Cardiac ventricle fibroblast (primary cell): ENCODE data around the gene TEX13D. TPM values are rescaled to one million over a fixed set of nuclear protein-coding genes. Genes with fewer than 3 reads are reported as not detected.

Experiments
- total RNA-seq: library from RNA; depleted of rRNA; stranded (reverse); fragments of >200 nt; gene quantifications from 2 replicates; pipeline ENCODE4 v1.2.3, GENCODE V29; 2015

TEX13D gene
- total RNA-seq, result not detected in 2 replicates

GRCh38 chrX:124332481-124333424, at the start of gene TEX13D:
TEX13D (plus strand) TSS chrX:124332660; CDS start chrX:124332918, 258 bp downstream.

GRCh38 chrX:124346117-124346876, 13.8 kb downstream of the TEX13D start, which contains the start of gene SH2D1A:
SH2D1A (plus strand) TSS chrX:124346563; CDS start chrX:124346643, 80 bp downstream.

Other genes with a start within 250 kb of the TEX13D start
- not detected in 2 replicates for gene SH2D1A, start 13.9 kb downstream of the TEX13D start, total RNA-seq